HG02943 (cell line): ENCODE data around the gene ENDOG.
"Not testable (repeated sequence)": the region's sequence is repeated elsewhere in the genome, so short reads cannot be mapped to it uniquely, and the experiment has no call there.

Experiments used
- ATAC-seq: cut with Tn5 transposase; IDR thresholded peaks from one replicate; pipeline ENCODE4 v1.9.1; 2021; ENCODE audit warnings: mild to moderate bottlenecking, low read depth, moderate library complexity; ENCODE audit not compliant: unreplicated experiment

Gene ENDOG

DNA sequence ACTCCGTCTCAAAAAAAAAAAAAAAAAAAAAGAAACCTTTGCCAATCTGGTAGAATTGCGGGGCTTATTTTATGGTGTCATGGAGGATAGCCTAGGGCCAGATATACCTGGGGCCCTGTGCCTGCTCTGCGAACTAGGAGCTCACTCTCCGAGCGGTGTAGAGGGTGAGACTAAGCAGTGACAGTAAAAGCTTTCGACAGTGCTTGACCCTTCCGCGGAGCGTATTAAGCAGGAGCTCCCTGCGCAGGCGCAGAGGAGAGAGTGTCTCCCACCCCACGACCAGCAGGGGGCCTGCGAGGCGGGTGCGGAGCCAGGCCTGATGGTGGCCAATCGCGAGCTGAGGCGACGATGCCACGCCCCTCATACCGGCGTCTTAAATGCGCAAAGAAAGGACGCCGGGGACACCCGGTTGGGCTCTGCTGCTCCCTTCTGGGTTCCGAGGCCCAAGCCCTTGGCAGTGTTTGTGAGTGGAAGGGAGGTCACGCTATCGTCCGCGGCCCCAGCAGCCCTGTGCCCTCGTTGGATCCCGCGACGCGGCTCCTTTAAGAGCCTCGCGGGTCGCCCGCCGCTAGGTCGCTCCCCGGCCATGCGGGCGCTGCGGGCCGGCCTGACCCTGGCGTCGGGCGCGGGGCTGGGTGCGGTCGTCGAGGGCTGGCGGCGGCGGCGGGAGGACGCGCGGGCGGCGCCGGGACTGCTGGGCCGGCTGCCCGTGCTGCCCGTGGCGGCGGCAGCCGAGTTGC lies at the start of gene ENDOG:
Gene ENDOG (plus strand): TSS at position 402 of the 740 bp plus-strand sequence. CDS start 185 bp downstream, at position 587.
- ATAC-seq = peak; percentile 82

DNA sequence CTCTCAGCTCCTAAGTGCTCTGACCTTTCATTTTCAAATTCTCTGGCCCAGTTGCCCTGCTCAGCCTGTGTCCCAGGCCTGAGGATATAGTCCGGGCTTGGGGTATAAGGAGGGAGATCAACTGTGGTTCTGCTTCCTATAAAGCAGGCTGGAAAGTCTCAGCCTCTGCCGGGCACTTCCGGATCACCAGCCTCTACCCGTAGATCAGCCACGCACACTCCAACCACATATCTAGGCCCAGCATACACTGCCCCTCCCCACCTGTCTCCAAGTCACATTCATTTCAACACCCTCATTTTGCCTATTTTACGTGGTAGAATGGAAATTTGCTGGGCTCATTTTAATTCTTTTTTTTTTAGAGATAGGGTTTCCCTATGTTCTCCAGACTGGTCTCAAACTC lies 49.7 kb upstream of the ENDOG start:
- ATAC-seq = no peak

DNA sequence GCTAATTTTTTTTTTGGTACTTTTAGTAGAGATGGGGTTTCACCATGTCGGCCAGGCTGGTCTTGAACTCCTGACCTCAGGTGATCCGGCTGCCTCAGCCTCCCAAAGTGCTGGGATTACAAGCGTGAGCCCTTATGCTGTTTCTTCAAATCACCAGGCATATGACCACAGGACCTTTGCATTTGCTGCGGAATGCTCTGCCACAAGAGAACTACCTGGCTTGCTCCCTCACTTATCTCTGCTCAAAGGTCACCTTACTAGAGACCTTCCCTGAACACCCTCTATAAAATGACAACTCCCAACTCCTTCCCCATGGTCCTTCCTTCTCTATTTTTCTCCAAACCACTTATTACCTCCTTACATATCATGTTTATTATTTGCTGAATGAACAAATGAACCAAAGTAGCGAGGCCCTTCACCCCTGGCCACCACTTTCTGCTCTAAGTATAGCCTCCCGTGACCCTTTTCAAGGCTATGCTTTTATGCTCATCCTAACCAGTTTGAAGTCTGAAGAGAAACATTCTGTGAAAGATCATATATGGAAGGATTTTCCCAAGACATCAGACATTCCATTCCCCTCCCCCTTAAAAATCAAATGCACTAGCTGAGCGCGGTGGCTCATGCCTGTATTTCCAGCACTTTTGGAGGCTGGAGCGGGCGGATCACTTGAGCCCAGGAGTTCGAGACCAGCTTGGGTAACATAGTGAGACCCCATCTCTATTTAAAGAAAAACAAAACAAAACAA lies 47.8 kb upstream of the ENDOG start:
- no peak for ATAC-seq

DNA sequence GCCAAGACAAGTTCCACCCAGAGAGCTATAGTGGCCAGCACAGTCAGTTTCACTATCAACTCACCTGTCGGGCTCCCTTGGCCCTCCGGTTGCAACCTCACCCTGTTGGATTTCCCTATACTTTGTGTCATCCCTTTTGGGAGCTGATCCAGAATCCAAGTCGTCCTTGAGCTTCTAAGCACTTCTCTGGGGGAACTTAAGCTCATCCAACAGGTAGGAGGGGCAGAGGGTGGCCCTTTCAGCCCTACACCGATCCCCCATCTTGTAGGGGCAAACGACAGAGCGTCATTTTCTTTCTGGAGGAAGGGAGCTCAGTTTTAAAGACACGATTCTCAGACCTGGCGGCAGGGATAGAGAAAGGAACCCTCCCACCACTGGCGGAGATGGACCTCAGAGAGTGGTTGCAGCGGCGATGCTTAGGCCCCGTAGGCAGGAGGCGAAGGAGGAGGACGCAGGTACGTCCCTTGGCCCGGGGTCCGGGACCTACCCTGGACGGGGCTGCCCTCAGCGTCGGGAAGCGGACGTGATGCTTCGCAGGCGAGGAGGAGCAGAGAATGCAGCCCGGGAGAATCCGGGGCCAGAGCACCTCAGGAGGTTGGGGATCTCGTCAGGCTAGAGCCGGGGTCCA lies 47.1 kb upstream of the ENDOG start:
- peak; percentile 9 for ATAC-seq

DNA sequence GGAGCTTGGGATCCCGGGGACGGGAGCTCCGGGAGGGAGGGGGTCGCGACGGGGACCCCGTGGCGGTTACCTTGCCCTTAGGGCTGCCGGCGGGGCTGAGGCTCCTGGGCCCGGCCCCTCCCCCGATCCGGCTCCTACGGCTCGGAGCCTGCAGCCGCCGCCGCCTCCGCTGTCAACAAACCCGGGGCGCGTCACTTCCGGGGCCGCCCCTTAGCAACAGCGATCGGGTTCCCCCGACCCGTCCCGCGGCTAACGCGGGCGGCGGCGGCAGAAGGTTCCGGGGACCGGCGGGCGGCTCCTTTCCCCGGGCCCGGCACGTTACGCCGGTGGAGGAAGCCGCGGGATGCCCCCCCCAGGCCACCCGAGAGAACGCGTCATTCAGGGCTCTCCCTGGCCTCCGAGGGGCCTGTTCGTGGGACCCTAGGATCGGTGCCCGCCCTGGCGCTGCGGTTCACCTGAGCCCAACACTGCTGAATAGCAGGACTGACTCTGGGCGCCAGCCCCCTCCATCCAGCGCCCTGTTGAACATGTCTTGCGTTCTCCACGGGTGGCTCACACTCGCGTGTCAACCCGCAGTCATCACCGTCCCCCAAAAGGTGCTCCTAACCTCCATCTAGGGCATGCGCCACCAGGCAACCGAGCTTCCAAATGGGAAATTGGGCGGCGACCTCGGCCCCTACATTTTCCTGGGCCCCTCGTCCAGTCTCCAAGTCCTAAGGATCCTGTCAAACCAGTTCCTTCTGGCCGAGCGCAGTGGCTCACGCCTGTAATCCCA lies 46.4 kb upstream of the ENDOG start, which contains the start of gene ZER1:
Gene ZER1 (minus strand): TSS at position 183 of the 775 bp plus-strand sequence. CDS start 16,362 bp downstream, outside the sequence.
- peak; percentile 84 for ATAC-seq

DNA sequence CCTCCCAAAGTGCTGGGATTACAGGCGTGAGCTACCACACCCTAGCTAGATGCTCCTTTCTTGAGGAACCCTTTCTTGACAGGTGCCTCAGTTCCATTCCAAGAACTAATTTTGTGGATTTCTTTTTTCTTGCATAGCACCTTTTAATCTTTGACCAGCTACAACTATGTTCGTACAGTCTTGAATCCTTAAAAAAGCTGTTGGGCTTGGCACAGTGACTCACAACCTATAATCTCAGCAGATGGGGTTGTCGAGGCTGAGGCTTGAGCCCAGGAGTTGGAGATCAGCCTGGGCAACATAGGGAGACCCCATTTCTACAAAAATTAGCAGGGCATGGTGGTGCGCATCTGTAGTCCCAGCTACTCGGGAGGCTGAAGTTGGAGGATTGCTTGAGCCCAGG lies 45.3 kb upstream of the ENDOG start:
- no peak for ATAC-seq

DNA sequence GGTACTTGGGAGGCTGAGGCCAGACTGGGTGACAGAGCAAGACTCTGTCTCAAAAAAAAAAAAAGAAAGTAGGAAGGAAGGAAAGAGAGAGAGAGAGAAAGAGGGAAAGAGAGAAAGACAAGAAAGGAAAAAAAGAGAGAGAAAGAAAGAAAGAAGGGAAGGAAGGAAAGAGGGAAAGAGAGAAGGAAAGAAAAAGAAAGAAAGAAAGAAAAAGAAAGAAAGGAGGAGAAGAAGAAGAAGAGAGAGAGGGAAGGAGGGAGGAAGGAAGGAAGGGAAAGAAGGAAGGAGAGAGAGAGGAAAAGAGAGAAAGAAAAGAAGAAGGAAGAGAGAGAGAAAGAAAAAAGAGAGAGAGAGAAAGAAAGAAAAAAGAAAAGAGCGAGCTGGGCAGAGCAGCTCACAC lies 43.5 kb upstream of the ENDOG start:
- ATAC-seq = no peak

DNA sequence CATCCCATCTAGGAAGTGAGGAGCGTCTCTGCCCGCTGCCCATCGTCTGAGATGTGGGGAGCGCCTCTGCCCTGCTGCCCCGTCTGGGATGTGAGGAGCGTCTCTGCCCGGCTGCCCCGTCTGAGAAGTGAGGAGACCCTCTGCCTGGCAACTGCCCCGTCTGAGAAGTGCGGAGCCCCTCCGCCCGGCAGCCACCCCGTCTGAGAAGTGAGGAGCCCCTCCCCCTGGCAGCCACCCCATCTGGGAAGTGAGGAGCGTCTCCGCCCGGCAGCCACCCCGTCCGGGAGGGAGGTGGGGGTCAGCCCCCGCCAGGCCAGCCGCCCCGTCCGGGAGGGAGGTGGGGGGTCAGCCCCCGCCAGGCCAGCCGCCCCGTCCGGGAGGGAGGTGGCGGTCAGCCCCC lies 38.2 kb upstream of the ENDOG start:
- ATAC-seq = not testable (repeated sequence)

DNA sequence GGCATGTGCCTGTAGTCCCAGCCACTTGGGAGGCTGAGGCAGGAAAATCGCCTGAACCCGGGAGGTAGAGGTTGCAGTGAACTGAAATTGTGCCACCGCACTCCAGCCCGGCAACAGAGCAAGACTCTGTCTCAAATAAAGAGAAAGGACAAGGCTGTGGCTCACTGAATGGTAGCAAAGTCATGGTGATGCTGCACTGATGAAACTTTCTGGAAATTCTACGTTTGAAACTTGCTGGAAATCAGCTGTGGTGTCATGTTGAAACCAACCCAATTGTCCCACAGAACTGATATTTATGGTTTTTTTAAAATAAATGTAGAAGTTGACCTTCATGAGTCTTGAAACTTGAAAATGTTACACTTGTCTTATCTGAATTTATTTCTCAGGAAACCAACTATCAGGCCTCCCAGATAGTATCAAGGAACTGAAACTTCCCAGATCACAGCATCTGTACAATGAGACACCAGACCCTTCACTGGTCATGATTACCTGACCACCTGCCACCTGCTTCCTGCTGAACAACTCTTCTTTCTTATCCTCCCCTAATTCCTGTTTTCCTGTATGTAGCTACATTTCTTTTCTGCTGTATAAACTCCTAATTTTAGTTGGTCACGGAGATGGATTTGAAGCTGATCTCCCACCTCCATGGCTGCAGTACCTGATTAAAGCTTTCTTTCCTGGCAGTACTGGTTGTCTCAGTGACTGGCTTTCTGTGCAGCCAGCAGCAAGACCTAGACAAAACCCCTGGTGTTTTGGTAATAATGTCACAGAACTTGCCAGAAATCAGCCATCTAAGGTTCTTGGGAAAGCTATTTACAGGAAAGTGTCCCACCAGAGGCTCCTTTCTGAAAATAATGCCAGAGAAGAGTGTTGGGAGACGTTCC lies 36.9 kb upstream of the ENDOG start:
- no peak for ATAC-seq

DNA sequence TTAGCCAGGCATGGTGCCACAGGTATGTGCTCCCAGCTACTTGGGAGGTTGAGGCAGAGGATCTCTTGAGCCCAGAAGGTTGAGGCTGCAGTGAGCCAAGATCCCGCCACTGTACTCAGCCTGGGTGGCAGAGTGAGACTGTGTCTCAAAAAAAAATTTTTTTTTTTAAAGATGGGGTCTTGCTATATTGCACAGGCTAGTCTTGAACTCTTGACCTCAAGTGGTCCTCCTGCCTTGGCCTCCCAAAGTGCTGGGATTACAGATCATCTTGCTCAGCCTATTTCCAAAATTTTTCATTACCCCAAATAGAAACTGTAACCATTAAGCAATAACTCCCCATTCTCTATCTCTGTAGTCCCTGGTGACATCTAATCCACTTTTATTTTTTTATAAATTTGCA lies 35.6 kb upstream of the ENDOG start:
- no peak for ATAC-seq

DNA sequence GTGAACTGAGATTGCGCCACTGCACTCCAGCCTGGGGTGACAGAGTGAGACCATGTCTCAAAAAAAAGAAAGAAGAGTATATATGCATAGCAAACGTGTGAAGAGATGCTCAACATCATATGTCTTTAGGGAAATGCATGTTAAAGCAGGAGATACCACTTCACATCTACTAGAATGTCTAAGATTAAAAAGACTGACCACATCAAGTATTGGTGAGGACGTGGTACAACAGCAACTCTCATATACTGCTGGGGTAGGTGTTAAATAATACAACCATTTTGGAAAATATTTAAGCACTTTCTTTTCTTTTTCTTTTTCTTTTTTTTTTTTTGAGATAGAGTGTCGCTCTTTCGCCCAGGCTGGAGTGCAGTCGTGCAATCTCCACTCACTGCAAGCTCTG lies 32.9 kb upstream of the ENDOG start:
- ATAC-seq = no peak

DNA sequence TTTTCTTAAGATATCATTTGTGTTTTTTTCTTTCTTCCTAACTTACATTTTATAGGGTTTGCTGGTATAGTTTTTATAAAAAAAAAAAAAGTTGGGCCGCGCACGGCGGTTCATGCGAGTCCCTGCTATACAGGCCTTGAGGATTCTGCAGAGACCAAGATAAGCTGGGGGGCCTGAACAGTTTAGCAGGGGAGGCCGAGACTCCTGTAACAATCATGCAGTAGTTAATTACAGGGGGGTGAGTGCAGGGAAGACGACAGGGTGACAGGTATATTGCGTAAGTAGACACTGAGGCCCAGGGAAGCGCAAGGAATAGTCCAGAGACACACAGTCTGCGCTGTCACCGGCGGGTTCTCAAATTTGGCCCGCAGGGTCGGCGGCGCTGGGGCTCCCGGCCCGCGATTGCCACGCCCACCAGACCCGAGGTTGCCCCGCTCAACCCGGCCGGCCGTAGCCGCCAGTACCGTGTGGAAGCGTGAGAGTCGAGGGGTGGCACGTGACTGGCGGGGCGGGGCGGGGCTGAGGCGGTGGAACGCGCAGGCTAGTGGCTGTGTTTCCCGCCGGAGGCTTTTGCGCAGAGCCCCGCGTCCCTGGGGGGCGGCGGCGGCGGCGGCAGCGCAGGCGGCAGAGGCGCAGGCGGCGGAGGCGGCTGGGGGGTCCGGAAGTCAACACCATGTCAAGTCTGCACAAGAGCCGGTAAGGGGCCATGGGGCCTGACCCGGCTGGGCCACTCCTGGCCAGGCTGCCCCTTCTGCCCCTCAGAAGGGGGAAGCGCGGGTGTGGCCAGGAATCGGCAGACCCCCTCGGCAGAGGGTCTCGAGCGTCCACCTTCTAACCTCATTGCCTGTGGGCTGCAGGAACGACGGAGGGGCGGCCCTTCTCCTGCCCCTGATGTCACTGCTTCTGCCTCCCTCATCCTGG lies 31.4 kb upstream of the ENDOG start, which contains the start of gene TBC1D13:
Gene TBC1D13 (plus strand): TSS at position 573 of the 921 bp plus-strand sequence. CDS start 101 bp downstream, at position 674.
- peak; percentile 80 for ATAC-seq

DNA sequence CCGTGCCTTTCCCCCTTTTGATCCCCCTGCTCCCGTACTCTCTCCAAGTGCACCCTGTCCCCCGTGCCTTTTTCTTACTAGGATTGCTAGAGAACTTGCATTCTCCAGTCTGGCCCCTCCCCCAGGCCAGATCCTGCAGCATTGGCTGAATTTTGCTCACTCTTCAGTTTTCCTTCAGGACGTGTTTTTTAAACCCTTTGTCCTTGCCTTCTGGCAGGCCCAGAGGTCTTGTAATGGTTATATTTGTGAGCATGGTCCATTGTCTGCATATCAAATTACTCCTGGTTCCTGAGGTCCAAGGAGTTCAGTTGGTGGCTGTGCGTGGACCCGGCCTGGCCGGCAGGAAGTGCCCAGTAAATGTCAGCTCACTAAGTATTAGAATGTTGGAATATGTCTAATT lies 30.6 kb upstream of the ENDOG start:
- ATAC-seq = no peak

DNA sequence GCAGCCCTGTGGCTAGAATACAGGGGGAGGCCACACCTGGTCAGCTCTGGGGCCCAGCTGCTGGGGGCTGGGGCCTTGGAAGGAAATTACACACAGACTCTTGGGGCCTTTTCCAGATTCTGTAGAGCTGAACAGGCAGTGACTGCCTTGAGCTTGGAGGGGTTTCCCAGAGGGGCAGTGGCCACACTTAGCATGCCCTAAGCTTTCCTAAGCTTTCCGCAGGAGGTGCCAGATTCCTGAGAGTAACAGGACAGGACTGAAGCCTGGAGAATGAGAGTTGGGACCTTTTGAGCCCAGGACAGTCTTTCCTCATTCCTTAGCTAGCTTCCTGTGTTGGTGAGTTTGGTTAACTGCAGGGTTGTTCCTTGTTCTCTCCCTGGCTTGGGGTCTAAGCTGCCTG lies 29.9 kb upstream of the ENDOG start:
- no peak for ATAC-seq

DNA sequence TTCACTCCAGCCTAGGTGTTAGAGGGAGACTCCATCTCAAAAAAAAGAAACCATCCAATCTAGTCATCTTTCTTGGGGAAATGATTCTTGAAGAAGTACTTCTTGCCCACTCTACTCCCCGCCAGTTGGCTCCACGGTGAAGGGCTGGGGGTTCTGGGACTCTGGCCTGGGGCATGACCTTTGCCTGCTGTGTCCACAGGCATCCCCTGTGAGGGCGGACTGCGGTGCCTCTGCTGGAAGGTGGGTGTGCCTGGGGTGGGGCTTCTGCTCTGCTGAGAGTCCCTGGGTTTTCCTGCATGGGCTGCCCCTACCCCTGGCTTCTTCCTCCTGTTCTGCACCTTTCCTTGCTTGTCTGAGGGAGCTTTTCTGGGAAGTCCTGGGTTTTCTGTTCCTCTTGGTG lies 27.8 kb upstream of the ENDOG start:
- ATAC-seq = no peak

DNA sequence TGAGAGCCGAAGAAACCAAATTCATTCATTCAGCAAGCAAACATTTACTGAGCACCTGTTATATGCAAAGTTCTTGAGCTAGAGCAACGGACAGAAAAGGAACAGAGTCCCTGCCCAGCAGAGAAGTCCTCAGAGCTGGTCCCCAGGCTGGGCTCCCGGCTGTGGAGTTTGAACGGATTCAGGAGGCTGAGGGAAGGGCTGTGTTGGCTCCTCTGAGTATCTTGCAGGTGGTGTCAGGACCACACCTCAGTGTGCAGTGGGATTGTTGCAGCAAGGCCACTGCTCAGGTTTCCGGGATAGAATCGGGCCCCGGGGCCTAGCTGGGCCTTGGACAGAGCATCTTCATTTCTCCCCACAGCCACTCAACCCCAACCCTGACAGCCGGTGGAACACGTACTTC lies 26.2 kb upstream of the ENDOG start:
- ATAC-seq = no peak

DNA sequence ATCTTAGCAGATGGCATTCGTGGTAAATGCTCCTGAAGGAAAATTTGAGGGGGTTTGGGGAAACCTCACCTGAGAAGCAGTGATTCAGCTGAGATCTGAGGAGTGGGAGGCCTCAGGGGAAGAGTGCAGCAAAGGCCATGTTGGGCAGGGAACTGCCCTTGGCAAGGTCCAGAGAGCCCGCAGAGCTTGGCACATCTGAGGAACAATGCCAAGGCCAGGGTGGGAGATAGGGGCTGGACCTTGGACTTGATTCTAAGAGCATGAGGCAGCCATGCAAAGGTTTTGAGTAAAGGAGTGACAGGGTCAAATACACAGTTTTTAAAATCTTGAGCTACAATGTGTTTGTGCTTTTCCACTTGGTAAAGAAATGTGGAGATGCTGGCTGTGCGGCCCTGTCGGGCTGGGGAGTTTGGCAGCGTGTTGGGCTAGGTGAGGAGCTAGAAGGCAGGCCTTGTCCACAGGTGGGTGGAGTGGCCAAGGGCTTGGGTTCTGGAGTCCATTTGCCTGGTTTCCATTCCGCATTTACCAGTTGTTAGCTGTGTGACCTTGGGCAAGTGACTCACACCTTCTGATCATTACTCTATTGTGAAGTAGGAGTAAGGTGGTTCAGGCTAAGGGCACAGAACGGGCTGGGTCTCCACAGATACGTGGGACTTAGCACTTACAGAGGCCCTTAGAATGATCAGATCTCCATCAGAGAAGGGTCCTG lies 25.2 kb upstream of the ENDOG start:
- ATAC-seq = no peak

DNA sequence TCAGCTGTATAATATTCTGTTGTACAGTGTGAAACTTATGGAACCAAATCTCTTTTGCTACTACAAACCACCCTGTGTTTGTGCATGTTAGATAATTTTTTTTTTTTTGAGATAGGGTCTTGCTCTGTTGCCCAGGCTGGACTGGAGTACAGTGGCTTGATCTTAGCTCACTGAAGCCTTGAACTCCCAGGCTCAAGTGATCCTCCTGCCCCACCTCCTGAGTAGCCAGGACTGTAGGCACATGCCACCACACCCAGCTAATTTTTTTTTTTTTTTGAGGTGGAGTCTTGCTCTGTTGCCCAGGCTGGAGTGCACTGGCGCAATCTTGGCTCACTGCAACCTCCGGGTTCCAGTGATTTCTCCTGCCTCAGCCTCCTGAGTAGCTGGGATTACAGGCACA lies 23.3 kb upstream of the ENDOG start:
- ATAC-seq = not testable (repeated sequence)
